C4-2B (cell line): ENCODE measurements around the gene APOBEC3H.
"Not testable (repeated sequence)": the region's sequence is repeated elsewhere in the genome, so short reads cannot be mapped to it uniquely, and the experiment has no call there.

Experiments
- CTCF ChIP-seq: fragments of 450-650 bp; conservative IDR thresholded peaks from 2 replicates; pipeline ENCODE4 v1.5.1; 2017; ENCODE audit warnings: mild to moderate bottlenecking
- ZFX ChIP-seq: fragments of 450-650 bp; IDR thresholded peaks from 2 replicates; pipeline ENCODE4 v1.6.1; 2017

GRCh38 chr22:39061951-39062350 lies 35.1 kb upstream of the APOBEC3H start:
- TF ChIP-seq CTCF, ZFX: not testable (repeated sequence)
